Measurements from ENCODE around the gene MSMB. TPM values are rescaled to one million over a fixed set of nuclear protein-coding genes. Genes with fewer than 3 reads are reported as not detected.

The MSMB gene
- total and polyA plus RNA-seq, 9 of the 15 experiments (the other 6 are each of a cell fraction or from before 2014, with no cell fraction given): 0.21 to 0.60 TPM; not detected in 7

DNA sequence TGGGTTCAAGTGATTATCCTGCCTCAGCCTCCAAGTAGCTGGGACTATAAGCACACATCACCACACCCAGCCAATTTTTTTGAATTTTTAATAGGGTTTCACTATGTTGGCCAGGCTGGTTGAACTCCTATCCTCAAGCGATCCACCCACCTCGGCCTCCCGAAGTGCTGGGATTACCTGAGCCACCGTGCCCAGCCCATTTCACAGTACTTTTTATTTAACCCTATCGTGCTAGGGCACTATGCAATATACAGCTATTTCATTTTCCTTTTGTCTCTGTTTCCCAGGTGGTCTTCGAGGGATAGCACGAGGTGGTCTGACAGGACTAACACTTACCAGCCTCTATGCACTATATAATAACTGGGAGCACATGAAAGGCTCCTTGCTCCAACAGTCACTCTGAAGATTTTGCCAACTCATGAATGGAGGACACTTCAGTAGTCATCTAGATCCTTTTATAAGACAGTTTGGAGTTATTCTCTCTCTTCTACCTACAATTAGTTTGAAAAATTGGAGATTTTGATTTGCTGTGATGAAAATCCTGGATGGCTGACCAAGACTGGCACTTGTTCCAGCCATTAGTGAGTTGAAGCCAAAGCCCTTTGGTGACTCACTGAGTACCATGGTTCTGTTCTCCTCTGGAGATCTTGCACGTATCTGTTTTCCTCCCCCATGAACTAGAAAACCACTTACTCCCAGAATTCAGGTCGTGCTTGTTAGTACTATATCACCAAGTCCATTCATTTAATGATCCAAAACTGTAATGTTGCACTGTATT lies 43.0 kb downstream of the MSMB start (continued):
- TF ChIP-seq, protein P1, sequence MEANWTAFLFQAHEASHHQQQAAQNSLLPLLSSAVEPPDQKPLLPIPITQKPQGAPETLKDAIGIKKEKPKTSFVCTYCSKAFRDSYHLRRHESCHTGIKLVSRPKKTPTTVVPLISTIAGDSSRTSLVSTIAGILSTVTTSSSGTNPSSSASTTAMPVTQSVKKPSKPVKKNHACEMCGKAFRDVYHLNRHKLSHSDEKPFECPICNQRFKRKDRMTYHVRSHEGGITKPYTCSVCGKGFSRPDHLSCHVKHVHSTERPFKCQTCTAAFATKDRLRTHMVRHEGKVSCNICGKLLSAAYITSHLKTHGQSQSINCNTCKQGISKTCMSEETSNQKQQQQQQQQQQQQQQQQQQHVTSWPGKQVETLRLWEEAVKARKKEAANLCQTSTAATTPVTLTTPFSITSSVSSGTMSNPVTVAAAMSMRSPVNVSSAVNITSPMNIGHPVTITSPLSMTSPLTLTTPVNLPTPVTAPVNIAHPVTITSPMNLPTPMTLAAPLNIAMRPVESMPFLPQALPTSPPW (CRISPR knock-in tag; IDR thresholded peaks at IDR 0.05): no peak
- TF ChIP-seq PHTF2 (CRISPR knock-in tag; IDR thresholded peaks at IDR 0.05) (no peak), SRSF1 (IDR thresholded peaks at IDR 0.05; ENCODE audit: low read depth, low read length) (no peak), MCM2 (IDR thresholded peaks at IDR 0.05; ENCODE audit: low read depth) (no peak), TCF7 (IDR thresholded peaks at IDR 0.05; ENCODE audit: borderline replicate concordance) (no peak), ZC3H8 (IDR thresholded peaks at IDR 0.05) (no peak), ZNF77 (CRISPR knock-in tag; IDR thresholded peaks at IDR 0.05) (no peak), GTF2E2 (tag; IDR thresholded peaks at IDR 0.05) (no peak), SPI1 (IDR thresholded peaks at IDR 0.05; ENCODE audit: borderline replicate concordance, low read depth, low read length) (no peak), RBM14 (IDR thresholded peaks at IDR 0.05; ENCODE audit: borderline replicate concordance, insufficient read depth, low read depth, low read length) (no peak), ZNF224 (CRISPR knock-in tag; IDR thresholded peaks at IDR 0.05) (no peak), ZNF12 (CRISPR knock-in tag; IDR thresholded peaks at IDR 0.05) (no peak), MAFG (tag; conservative IDR thresholded peaks at IDR 0.05) (0 out of 2 replicates have a peak, but pooled peaks have one; percentile 25), ZNF436 (CRISPR knock-in tag; IDR thresholded peaks at IDR 0.05) (no peak), ZKSCAN3 (CRISPR knock-in tag; IDR thresholded peaks at IDR 0.05) (no peak), TEAD2 (tag; IDR thresholded peaks at IDR 0.05) (0 out of 2 replicates have a peak, but pooled peaks have one; percentile 19), MAZ (CRISPR knock-in tag; conservative IDR thresholded peaks at IDR 0.05 in 1 of 2, IDR thresholded peaks at IDR 0.05 in 1 of 2) (0 out of 4 replicates have a peak, but pooled peaks of 1 of the 2 experiments have one; percentile 25), FOS (IDR thresholded peaks at IDR 0.05; ENCODE audit: extremely low read depth, insufficient read length) (no peak), ETV5 (CRISPR knock-in tag; IDR thresholded peaks at IDR 0.05; ENCODE audit: low read depth) (no peak), CBX2 (IDR thresholded peaks at IDR 0.05; ENCODE audit: insufficient read depth, low read length, poor library complexity, severe bottlenecking) (no peak), NEUROD1 (IDR thresholded peaks at IDR 0.05; ENCODE audit: borderline replicate concordance, low read depth, low read length, partially characterized antibody) (no peak), RFX5 (IDR thresholded peaks at IDR 0.05; ENCODE audit: low read depth, low read length) (no peak), PCBP1 (IDR thresholded peaks at IDR 0.05; ENCODE audit: low read depth, low read length, poor library complexity, severe bottlenecking) (no peak), FOSL1 (tag; conservative IDR thresholded peaks at IDR 0.05) (peak; percentile 41; the same call in 1 of the 2 replicates), HNRNPLL (IDR thresholded peaks at IDR 0.05; ENCODE audit: low read depth, low read length, poor library complexity, severe bottlenecking) (no peak), MTA3 (IDR thresholded peaks at IDR 0.05; ENCODE audit: borderline replicate concordance) (no peak), ATF7 (IDR thresholded peaks at IDR 0.05) (no peak)
- TF ChIP-seq, protein P2, sequence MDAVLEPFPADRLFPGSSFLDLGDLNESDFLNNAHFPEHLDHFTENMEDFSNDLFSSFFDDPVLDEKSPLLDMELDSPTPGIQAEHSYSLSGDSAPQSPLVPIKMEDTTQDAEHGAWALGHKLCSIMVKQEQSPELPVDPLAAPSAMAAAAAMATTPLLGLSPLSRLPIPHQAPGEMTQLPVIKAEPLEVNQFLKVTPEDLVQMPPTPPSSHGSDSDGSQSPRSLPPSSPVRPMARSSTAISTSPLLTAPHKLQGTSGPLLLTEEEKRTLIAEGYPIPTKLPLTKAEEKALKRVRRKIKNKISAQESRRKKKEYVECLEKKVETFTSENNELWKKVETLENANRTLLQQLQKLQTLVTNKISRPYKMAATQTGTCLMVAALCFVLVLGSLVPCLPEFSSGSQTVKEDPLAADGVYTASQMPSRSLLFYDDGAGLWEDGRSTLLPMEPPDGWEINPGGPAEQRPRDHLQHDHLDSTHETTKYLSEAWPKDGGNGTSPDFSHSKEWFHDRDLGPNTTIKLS (IDR thresholded peaks at IDR 0.05; ENCODE audit: borderline replicate concordance, low read depth): no peak
